ENCODE data around the gene TPP1. TPM values are rescaled to one million over a fixed set of nuclear protein-coding genes. Genes with fewer than 3 reads are reported as not detected.

The TPP1 gene
- total RNA-seq: 7.3 TPM

GRCh38 chr11:6619004-6619745 lies at the start of gene TPP1:
Gene TPP1 (minus strand): TSS chr11:6619422. CDS start chr11:6619400, 22 bp downstream.
- peak; percentile 94 for DNase-seq

DNA sequence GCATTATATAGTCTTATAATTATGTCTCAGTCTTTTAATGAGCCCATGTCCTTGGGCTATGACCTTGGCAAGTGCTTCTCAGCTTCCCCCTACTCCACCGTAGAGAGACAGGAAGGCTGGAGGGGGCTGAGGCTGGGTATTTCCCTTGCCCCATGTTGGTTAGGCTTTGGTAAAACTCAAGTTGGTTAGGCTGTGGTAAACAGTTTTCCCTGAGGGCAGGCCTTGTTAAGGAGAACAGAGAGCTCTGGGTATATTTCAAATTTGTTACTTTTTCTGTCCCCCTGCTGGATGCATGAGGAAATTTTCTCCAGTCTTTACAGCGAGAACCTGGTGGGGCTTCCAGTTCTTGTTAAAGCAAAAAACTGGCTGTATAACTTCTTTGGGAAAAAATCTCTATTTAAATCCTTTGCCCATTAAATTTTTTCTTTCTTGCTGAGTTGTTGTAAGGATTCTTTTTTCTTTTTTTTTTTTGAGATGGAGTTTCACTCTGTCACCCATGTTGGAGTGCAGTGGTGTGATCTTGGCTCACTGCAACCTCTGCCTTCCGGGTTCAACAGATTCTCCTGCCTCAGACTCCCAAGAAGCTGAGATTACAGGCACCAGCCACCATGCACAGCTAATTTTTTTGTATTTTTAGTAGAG lies 48.6 kb upstream of the TPP1 start:
- no peak for DNase-seq

DNA sequence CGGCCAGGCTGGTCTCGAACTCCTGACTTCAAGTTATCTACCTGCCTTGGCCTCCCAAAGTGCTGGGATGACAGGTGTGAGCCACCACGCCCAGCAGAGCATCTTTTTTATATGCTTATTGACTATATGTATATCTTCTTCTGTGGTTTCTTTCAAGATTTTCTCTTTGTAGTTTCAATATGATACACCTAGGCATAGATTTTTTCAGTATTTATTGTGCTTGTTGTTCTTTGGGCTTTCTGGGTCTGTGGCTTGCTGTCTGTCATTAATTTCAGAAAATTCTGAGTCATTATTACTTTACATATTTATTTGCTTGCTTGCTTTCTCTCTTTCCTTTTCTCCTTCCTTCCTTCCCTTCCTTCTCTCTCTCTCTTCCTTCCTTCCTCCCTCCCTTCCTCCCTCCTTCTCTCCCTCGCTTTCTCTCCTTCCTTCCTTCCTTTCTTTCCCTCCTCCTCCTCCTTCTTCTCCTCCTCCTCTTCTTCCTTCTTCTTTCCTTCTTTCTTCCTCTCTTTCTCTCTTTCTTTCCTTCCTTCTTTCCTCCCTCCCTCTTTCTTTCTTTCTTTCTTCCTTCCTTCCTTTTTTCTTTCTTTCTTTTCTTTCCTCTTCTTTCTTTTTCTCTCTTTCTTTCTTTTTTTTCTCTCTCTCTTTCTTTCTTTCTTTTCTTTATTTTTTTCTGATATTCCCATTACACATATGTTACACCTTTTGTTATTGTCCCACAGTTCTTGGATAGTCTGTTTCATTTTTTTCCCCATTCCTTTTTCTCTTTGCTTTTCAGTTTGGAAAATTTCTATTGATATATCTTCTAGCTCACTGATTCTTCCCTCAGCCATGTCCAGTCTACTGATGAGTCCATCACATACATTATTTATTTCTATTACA lies 47.3 kb upstream of the TPP1 start:
- no peak for DNase-seq

DNA sequence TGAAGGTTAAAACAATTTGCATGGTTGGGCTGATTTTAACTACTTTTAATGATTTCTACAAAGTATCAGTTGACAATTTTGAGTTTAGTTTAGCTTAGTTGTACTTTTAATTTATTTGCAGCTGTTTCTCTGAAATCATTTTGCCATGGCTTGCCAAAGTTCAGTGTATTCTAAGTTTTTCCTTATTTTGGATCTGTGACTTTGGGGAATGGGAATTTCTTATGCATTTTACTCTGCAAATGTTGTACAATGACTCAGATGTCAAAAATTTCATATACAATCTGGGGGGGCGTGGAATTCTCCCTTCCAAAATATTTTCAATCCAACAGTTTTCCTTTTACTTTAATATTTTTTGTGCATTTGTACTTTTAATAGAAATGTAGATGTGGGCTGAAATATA lies 45.3 kb upstream of the TPP1 start:
- DNase-seq: no peak

DNA sequence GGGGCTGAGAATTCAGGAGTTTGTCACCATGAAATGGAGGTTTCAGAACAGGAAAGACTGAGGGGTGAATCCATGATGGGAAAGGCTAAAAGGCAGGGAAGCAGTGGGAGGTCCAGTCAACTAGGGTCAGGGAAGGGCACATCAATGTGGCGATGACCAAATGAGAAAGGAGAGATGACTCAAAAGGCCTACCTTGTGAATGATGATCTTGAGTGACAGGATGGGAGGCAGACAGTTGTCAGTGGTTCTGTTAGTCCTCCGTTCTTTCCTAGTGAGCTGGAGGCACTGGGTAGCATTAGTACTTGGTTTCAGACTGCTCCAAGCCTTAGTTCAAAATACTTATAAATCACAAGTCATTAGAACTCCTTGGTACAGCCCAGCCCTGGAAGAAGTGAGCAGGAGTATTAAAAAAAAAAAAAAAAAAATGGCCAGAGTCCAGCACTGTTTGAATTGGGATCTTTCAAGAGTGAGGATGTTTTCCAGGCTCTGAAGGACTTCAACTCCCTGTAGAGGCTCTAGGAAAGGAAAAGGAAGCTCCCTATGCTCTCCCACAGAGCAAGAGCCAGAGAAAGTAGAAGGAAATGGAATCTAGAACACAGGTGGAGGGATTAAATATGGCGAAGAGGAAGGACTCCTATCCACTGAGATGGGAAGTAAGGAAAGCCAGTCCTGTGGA lies 44.7 kb upstream of the TPP1 start:
- DNase-seq: no peak

DNA sequence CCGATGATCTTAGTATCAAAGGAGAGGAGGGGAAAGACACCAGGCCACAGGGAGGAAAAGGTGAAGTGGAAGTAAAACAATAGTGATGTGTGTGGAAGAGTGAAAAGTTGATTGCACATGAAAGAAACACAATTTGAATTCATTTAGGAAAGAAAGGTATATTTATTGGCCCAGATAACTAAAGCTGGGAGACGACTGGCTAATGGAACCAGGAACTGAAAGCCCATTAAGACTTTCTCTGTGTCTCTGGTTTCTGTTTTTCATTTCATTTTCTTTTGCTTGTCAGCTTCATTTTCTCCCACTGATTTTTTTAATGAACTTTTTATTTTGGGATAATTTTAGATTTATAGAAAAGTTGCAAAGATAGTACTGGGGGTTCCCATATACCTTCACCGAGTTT lies 41.5 kb upstream of the TPP1 start:
- DNase-seq: no peak

DNA sequence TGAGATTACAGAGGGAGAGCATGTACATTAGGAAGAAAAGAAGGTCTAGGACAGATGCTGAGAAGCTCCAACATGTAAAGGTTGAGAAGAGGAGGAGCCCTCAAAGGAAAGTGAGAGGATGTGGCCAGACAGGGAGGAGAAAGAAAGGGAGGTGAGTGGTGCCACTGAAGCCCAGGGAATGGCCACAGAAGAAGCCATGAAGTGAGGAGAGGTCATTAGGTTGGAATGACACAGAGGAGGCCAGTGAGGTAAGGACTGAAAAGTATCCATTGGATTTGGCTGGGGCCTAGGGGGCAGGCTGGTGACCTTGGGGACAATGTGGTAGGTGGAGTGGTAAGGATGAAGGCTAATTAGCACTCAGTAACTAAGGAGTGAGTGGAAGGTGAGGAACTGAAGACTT lies 39.4 kb upstream of the TPP1 start:
- no peak for DNase-seq

DNA sequence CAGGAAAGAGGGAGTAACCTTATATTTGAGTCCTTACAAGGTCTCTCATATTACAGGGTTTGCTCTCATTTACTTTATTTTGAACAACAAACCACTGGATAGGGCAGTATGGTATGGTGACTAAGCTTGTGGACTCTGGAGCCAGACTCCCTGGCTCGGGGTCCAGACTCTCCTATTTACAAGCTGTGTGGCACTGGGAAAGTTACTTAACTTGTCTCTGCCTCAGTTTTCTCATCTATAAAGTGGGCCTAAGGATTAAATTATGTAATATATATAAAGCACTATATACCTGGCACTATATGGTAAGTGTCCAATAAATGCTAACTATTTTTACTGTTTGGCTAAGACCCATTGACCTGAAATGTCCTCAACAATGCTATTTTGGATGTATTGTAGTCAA lies 38.1 kb upstream of the TPP1 start:
- DNase-seq: no peak

DNA sequence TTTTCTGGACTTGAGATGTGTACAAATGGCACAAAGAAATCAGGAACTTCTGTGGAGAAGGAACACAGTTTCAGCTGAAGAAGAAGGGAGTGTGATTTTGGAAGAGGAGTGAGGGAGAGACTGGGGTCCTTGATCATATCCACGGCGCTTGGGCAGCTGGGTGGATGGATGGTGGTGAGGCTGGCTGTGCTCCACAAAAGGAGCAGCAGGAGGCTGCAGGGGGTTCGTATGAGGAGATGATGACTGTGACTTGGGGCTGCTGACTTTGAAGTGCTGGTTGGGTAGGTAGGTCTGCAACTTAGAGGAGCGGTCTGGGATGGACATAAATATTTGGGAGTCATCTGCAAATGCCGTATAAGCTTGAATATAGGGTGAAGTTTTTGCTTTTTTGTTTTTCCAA lies 37.7 kb upstream of the TPP1 start:
- no peak for DNase-seq

DNA sequence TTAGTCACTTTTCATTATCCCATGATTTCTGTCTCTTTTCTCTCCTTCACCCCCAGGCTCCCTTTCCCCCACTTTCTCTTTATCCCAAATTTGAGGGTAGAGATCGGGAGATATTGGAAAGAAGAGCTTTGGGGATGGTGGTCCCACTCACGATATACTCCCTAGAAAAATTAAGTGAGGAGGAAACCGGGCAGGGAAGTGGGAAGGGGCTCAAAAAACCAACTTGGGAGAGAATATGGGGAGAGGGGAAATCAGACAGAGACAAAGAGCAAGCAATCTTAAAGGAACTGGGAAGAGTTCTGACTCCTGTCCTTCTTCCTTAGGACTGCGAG lies 37.3 kb upstream of the TPP1 start:
- DNase-seq: no peak

- no peak for DNase-seq
Measured at GRCh38 chr11:6655790-6656583, 36.8 kb upstream of the TPP1 start, which contains the start of gene DCHS1. Gene DCHS1 (minus strand): TSS chr11:6655809. CDS start chr11:6641613, 14,196 bp downstream.

- no peak for DNase-seq
Measured at GRCh38 chr11:6655020-6655789, 36.0 kb upstream of the TPP1 start.

DNA sequence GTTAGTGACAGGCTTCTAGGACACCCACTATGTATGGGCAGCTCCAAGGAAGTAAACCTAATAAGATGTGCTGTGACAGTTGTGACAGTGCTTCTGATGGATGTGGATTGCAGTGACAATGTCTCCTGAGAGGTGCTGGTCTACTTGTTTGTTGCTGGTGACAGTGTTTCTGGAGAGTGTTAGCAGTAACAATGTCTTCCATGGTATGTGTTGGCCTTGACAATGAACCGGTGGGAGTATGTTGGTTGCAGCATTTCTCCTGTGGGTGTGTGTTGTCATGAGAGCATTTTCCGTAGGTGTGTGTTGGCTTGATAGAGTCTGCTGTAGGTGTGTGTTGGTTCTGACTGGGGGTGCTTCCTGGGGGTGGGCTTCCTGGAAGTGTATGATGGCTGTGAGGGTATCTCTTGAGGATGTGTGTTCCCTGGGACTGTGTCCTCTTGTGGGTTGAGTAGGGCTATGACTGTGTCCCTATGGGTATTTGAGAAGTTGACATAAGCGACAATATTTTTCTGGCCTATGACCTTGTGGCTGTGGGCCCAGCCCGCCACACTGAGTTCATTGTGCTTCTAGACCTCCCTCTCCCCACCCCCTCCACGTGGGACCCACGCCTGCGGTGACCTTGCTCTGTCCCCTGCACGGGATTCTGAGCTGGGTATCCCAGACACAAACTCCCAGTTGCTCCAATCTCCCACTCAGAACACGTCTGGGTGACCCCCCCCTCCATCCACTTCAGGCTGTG lies 35.2 kb upstream of the TPP1 start:
- no peak for DNase-seq

GRCh38 chr11:6653656-6654055 lies 34.4 kb upstream of the TPP1 start:
- DNase-seq: no peak

- no peak for DNase-seq
Measured at GRCh38 chr11:6653097-6653496, 33.9 kb upstream of the TPP1 start.

DNA sequence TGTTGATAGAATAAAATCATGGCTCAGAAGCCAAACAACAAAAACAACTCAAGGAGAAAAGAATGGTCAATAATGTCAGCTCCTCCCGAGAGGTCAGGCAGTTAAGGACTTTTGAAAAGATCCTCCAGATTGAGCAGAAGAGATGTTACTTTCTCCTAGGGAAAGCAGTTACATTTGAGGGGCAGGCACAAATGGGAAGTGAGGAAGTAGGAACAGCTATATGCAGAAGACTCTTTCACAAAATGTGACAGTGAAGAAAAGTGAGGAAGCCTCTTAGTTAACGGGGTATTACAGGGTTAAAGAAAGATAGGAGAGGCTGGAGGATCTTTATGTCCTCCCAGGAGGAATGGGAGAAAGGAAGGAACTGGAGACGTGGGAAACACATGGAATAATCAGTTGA lies 33.0 kb upstream of the TPP1 start:
- DNase-seq: no peak

DNA sequence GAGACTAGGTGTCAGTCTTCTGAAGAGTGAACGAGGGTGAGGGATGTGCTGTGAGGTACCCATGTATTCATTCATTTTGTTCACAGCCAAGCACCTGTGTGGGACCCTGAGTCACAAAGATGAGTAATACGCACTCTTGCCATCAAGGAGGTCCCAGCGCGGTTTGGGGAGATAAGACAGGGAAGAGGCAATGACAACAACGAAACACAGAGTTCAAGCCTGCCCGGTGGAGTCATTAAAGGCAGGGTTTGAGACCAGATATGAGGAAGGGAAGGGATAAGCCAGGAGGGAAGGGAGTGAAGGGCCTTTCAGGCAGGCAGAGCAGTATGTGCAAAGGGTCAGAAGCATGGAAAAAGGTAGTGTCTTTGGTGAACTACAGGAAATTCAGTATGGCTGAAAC lies 31.8 kb upstream of the TPP1 start:
- no peak for DNase-seq

- no peak for DNase-seq
Measured at GRCh38 chr11:6650104-6650503, 30.9 kb upstream of the TPP1 start.

DNA sequence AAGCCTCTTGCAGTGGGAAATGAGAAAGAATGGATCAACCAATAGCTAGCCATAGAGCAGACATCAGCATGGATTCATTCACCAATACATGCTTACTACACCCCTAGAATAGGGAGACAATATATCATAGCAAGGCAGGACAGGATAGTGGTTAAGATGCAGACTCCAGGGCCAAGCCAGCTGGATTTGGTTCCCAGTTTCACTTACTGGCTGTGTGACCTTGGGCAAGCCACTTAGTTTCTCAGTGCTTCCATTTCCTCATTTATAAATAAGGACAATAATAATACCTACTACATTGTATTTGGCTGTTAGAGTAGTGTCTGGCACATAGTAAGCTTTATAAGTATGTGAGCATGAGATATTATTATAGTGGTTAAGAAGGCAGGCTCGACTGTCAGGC lies 29.3 kb upstream of the TPP1 start:
- DNase-seq: no peak

DNA sequence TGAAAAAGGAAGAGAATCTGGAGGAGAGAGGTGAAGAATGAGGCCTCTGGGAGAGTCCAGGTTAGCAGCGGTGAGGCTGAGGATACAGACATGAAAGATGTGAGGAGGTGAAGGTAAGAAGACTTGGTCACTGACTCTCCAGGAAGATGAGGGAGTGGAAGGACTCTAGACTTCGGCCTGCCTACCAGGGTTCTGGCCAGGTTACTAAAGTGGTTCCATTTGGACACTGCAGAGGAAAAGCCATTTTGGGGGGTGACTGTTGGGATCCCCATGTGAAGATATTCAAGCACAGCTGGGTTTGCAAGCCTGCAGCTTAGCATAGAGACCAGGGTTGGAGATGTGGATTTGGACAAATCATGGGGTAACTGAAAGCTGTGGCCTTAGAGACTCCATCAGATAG lies 28.6 kb upstream of the TPP1 start:
- DNase-seq: no peak

All from occipital lobe (tissue), 2 donors.